HFF-Myc (cell line): ENCODE data around the gene POLRMT.
A peak's percentile ranks its signal among the peaks of the same experiment; 100 is the strongest.

Source experiments
- DNase-seq: peaks from one replicate; pipeline ENCODE4 v3.0.0-alpha.2; 2011; ENCODE audit warnings: low read depth; ENCODE audit errors: extremely low read depth
- H3K4me3 ChIP-seq: replicated peaks from 2 replicates; pipeline ENCODE4 v1.5.1; 2011; ENCODE audit warnings: low read depth, mild to moderate bottlenecking, control low read depth, low read length
- CTCF ChIP-seq: IDR thresholded peaks from 2 replicates; pipeline ENCODE4 v1.5.1; 2012; ENCODE audit warnings: mild to moderate bottlenecking, low read depth, low read length, control low read depth; ENCODE audit errors: missing control alignments

The POLRMT gene

DNA sequence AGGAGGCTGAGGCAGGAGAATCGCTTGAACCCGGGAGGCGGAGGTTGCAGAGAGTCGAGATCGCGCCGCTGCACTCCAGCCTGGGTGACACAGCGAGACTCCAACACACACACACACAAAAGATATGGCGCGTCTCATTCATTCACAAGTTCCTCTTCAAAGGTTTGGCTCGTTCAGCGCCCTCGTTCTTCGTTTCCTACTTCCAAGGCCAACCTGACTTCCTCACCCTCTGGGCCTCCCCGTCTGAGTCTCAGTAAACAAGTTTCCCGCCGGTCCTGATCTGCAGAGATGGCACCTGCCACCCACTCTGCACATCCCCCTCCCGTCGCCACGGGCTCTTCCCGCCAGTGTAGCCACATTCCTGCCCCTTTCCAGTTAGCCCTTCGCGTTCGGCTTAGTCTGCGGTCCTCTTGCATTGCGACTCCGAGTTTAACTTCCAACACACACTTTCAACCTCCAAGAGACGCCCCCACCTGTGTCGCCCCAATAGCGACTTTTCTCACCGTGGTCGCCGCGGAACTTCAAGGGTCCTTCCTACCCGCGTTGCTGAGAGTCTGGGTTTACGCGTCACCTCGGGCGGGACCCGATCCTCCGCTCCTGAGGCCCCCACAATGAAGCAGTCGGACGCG is 62.3 kb downstream of the POLRMT start:
- TF ChIP-seq CTCF = no peak
- no peak for DNase-seq
- peak overlapping the region; percentile 49 for H3K4me3 ChIP-seq

DNA sequence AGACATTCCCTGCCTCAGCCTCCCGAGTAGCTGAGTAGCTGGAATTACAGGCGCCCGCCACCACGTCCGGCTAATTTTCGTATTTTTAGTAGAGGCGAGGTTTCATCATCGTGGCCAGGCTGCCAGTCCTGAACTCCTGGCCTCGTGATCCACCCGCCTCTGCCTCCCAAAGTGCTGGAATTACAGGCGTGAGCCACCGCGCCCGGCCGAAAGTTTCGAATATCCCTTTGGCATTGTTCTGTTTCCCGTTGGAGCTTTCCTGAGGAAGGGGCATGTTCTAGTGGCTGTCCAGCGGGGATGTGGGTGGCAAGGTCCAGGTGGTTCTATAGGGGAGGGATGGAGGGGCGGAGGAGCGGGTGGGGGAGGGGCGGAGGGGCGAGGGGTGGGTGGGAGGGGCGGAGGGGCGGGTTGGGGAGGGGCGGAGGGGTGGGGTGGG is 63.1 kb downstream of the POLRMT start:
- DNase-seq = no peak
- H3K4me3 ChIP-seq = no peak overlapping the region
- TF ChIP-seq CTCF = no peak

- no peak for TF ChIP-seq CTCF
- H3K4me3 ChIP-seq = no peak overlapping the region
- DNase-seq = no peak
Measured at GRCh38 chr19:567296-567900, 65.9 kb downstream of the POLRMT start.
